NOMO-1 (cell line): ENCODE results near the gene KLC3.
"Not testable (repeated sequence)": the region's sequence is repeated elsewhere in the genome, so short reads cannot be mapped to it uniquely, and the experiment has no call there.

ENCODE experiments used
- DNase-seq, 2 experiments: peaks; one replicate each; lab custom pipeline; 2025; ENCODE audit not compliant: unreplicated experiment in 2 of 2; lab: John Stamatoyannopoulos, UW

Gene KLC3

GRCh38 chr19:45340232-45340898 lies at the start of gene KLC3:
KLC3 (plus strand) TSS chr19:45340750; CDS start chr19:45345542, 4,792 bp downstream.
- no peak for DNase-seq

- DNase-seq: no peak
Measured at GRCh38 chr19:45291834-45292233, 48.7 kb upstream of the KLC3 start.

- DNase-seq: no peak
Measured at GRCh38 chr19:45293682-45294081, 46.9 kb upstream of the KLC3 start.

GRCh38 chr19:45294291-45295029 lies 46.1 kb upstream of the KLC3 start:
- DNase-seq: no peak

GRCh38 chr19:45295873-45296272 lies 44.7 kb upstream of the KLC3 start:
- no peak for DNase-seq

GRCh38 chr19:45296355-45296754 lies 44.2 kb upstream of the KLC3 start:
- peak; percentile 17 to 42 for DNase-seq

GRCh38 chr19:45297674-45298073 lies 42.9 kb upstream of the KLC3 start:
- DNase-seq: no peak

GRCh38 chr19:45298264-45298663 lies 42.3 kb upstream of the KLC3 start:
- no peak for DNase-seq

- peak in 1 of 2 experiments; percentile 3 for DNase-seq
Measured at GRCh38 chr19:45299719-45300118, 40.8 kb upstream of the KLC3 start.

GRCh38 chr19:45302416-45302815 lies 38.1 kb upstream of the KLC3 start:
- no peak for DNase-seq

- DNase-seq: no peak
Measured at GRCh38 chr19:45303269-45304060, 37.1 kb upstream of the KLC3 start.

GRCh38 chr19:45304141-45304926 lies 36.2 kb upstream of the KLC3 start:
- DNase-seq: no peak

GRCh38 chr19:45305007-45305406 lies 35.5 kb upstream of the KLC3 start:
- no peak for DNase-seq

- no peak for DNase-seq
Measured at GRCh38 chr19:45305421-45305820, 35.1 kb upstream of the KLC3 start.

- DNase-seq: no peak
Measured at GRCh38 chr19:45306040-45306439, 34.5 kb upstream of the KLC3 start.

GRCh38 chr19:45306518-45307027 lies 34.0 kb upstream of the KLC3 start:
- no peak for DNase-seq

- DNase-seq: no peak
Measured at GRCh38 chr19:45307361-45307760, 33.2 kb upstream of the KLC3 start.

- DNase-seq: not testable (repeated sequence)
Measured at GRCh38 chr19:45309322-45309721, 31.2 kb upstream of the KLC3 start.

GRCh38 chr19:45311621-45312020 lies 28.9 kb upstream of the KLC3 start:
- peak; percentile 29 to 44 for DNase-seq

- DNase-seq: not testable (repeated sequence)
Measured at GRCh38 chr19:45312285-45312684, 28.3 kb upstream of the KLC3 start.
